Gastrocnemius medialis (tissue), 4 donors: ENCODE data around the gene KRTAP12-3. TPM values are rescaled to one million over a fixed set of nuclear protein-coding genes. Genes with fewer than 3 reads are reported as not detected.
"Not testable (repeated sequence)": the region's sequence is repeated elsewhere in the genome, so short reads cannot be mapped to it uniquely, and the experiment has no call there.

Source experiments
- ATAC-seq, 2 donors: fragments of 150-250 bp; one replicate each; pipeline ENCODE4 v1.9.1; 2016
- DNase-seq, 2 donors: peaks; one replicate each; pipeline ENCODE4 v3.0.0-alpha.2; 2019
- H3K27ac ChIP-seq, 4 donors: fragments of 200-600 bp; sonication (generic); 1 replicate in 1 of 4; 2 replicates in 3 of 4; pipeline ENCODE4 v1.5.1; 2016 to 2018; ENCODE audit warnings: mild to moderate bottlenecking in 2 of 4, moderate library complexity in 1 of 4
- H3K27me3 ChIP-seq, 3 donors: fragments of 200-600 bp; sonication (generic) in 2 of 3; 1 replicate in 1 of 3; 2 replicates in 2 of 3; pipeline versions ENCODE4 v1.5.1 to v1.6.0; 2016 to 2019; ENCODE audit warnings: mild to moderate bottlenecking in 1 of 3, moderate library complexity in 1 of 3
- H3K36me3 ChIP-seq, 2 donors: fragments of 200-600 bp; sonication (generic) in 1 of 2; one replicate each; pipeline ENCODE4 v1.5.1; 2017 to 2018
- H3K4me1 ChIP-seq, 2 donors: fragments of 200-600 bp; sonication (generic) in 1 of 2; one replicate each; pipeline ENCODE4 v1.5.1; 2016 to 2017; ENCODE audit warnings: mild to moderate bottlenecking in 2 of 2
- H3K4me3 ChIP-seq, 4 donors: fragments of 200-600 bp; sonication (generic) in 3 of 4; 1 replicate in 1 of 4; 2 replicates in 3 of 4; pipeline ENCODE4 v1.5.1; 2016 to 2019; ENCODE audit warnings: mild to moderate bottlenecking in 2 of 4
- H3K9me3 ChIP-seq, 3 donors: fragments of 200-600 bp; sonication (generic) in 2 of 3; 1 replicate in 1 of 3; 2 replicates in 2 of 3; pipeline ENCODE4 v1.5.1; 2016 to 2019
- POLR2A ChIP-seq, 2 donors: fragments of 450-650 bp; IDR thresholded peaks; one replicate each; pipeline ENCODE4 v1.6.1; 2017; ENCODE audit warnings: antibody characterized with exemption in 2 of 2, mild to moderate bottlenecking in 2 of 2, moderate library complexity in 2 of 2
- in situ Hi-C, 4 donors: fragments of 200-750 bp; cut with MboI; loops; one replicate each; pipeline versions ENCODE4 v1.15.0 to v1.8.0; 2017; ENCODE audit warnings: low sequenced_read_pairs in 4 of 4
- intact Hi-C: fragments of 100-400 bp; cut with DNase I; formaldehyde crosslinking; loops from one replicate; pipeline ENCODE4 v1.15.1; 2023; ENCODE audit warnings: low total_unique reads
- total RNA-seq, 4 donors: library from RNA; depleted of rRNA; stranded (reverse); fragments of >200 nt; gene quantifications; one replicate each; pipeline versions ENCODE4 v1.1.0 to v1.2.3, GENCODE V29; 2016
- TF ChIP-seq, protein P1 (sequence below), 5 experiments: fragments of 450-650 bp in 3 of 5; fragments of 200-600 bp in 2 of 5; sonication (generic) in 2 of 5; IDR thresholded peaks in 4 of 5; conservative IDR thresholded peaks in 1 of 5; 1 replicate in 4 of 5; 2 replicates in 1 of 5; pipeline ENCODE4 v1.5.1; 2016 to 2019; ENCODE audit warnings: antibody characterized with exemption in 5 of 5, mild to moderate bottlenecking in 3 of 5, moderate library complexity in 3 of 5

The KRTAP12-3 gene
- total RNA-seq, 4 donors from 2014 or later = not detected

DNA sequence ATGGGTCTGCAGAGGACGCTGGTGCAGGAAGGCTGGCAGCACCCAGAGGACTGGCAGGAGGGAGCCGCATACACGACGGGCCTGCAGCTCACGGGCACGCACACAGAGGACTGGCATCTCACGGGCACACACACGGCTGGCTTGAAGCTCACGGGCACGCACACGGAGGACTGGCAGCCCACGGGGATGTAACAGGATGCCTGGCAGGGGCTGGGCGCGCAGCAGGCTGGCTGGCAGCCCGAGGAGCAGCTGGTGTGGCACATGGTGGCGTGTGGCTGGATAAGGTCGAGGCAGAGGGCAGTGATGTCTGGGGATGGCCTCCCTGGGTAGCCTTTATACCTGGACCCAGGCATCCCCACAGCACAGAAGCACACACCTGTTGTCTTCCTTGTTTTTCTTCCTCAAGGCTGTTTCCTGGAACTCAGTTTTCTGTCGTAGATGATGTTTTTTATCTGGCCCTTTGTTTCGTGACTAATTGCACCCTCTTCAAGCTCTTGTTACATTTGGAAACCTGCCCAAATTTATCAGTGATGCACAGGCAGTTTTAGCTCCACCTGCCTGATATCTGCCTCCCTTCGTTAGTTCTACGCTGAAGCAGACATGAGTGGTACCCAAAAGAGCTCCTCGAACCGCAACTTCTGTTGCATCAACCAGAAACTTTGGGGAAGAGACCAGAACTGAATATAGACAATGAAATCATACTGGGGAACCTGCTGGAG is 24.3 kb downstream of the KRTAP12-3 start, which contains the start of gene KRTAP12-1:
Gene KRTAP12-1 (minus strand): TSS at position 303 of the 719 bp plus-strand sequence. CDS start 40 bp downstream, at position 263.
- ATAC-seq = no peak
- Histone ChIP-seq H3K9me3 (no peaks in the 10 kb centered on the region), H3K4me1 (no peaks in the 10 kb centered on the region), H3K27me3 (peaks cover 13 to 15% (median 14%) of the 10 kb centered on the region in 3 donors), H3K36me3 (no peaks in the 10 kb centered on the region), H3K27ac (no peak within 1 kb of the TSS), H3K4me3 (no peak within 1 kb of the TSS)
- in situ Hi-C loops (no loop called here), intact Hi-C loops (no loop called here)
- no peak for DNase-seq
- TF ChIP-seq, protein P1, sequence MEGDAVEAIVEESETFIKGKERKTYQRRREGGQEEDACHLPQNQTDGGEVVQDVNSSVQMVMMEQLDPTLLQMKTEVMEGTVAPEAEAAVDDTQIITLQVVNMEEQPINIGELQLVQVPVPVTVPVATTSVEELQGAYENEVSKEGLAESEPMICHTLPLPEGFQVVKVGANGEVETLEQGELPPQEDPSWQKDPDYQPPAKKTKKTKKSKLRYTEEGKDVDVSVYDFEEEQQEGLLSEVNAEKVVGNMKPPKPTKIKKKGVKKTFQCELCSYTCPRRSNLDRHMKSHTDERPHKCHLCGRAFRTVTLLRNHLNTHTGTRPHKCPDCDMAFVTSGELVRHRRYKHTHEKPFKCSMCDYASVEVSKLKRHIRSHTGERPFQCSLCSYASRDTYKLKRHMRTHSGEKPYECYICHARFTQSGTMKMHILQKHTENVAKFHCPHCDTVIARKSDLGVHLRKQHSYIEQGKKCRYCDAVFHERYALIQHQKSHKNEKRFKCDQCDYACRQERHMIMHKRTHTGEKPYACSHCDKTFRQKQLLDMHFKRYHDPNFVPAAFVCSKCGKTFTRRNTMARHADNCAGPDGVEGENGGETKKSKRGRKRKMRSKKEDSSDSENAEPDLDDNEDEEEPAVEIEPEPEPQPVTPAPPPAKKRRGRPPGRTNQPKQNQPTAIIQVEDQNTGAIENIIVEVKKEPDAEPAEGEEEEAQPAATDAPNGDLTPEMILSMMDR (IDR thresholded peaks at IDR 0.05 in 4 of 5, conservative IDR thresholded peaks at IDR 0.05 in 1 of 5) = no peak
- no peak for TF ChIP-seq POLR2A (IDR thresholded peaks at IDR 0.05)

DNA sequence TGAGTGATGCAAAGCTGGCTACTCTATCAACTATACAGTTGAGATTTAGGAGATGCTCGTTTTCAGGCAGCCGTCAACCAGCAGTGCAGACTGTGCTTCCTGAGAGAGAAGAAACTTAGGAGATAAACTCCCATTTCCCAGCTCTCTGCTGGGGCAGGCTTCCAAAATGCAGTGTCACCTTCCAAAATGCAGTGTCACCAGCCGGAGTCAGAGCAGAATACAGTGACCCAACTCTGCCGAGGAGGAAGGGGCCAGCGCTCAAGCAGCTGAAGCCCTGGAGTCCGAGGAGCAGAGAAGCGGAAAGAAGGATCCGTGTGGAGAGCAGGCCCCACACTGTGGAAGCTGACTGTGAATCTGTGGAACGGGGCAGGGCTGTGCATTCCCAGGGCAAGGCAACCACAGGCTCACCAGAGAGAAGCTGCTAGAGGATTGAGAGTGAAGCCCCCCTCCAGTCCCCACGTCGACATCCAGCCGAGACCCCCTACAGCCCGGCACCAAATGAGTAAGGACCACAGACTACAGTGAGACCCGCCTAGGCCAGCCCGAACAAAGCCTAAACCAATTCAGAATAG is 24.9 kb downstream of the KRTAP12-3 start:
- Histone ChIP-seq H3K27me3 (peaks cover 19 to 20% (median 19%) of the 10 kb centered on the region in 3 donors), H3K4me3 (no peak overlapping the region), H3K4me1 (no peaks in the 10 kb centered on the region), H3K36me3 (no peaks in the 10 kb centered on the region), H3K9me3 (no peaks in the 10 kb centered on the region), H3K27ac (no peak overlapping the region)
- no peak for DNase-seq
- no peak for TF ChIP-seq POLR2A (IDR thresholded peaks at IDR 0.05)
- in situ Hi-C loops = no loop called here
- intact Hi-C loops = no loop called here
- no peak for ATAC-seq

GRCh38 chr21:44684077-44684476 is 26.3 kb downstream of the KRTAP12-3 start:
- H3K4me3 ChIP-seq = no peak overlapping the region
- H3K27me3 ChIP-seq = peaks cover 20 to 26% (median 21%) of the 10 kb centered on the region in 3 donors
- H3K27ac ChIP-seq = no peak overlapping the region
- TF ChIP-seq, protein P1 (IDR thresholded peaks at IDR 0.05 in 4 of 5, conservative IDR thresholded peaks at IDR 0.05 in 1 of 5) = no peak
- no peak for TF ChIP-seq POLR2A (IDR thresholded peaks at IDR 0.05)
- H3K36me3 ChIP-seq = no peaks in the 10 kb centered on the region
- DNase-seq (no peak), ATAC-seq (no peak)
- no peaks in the 10 kb centered on the region for H3K9me3 ChIP-seq
- H3K4me1 ChIP-seq = no peaks in the 10 kb centered on the region
- in situ Hi-C loops (no loop called here), intact Hi-C loops (no loop called here)

DNA sequence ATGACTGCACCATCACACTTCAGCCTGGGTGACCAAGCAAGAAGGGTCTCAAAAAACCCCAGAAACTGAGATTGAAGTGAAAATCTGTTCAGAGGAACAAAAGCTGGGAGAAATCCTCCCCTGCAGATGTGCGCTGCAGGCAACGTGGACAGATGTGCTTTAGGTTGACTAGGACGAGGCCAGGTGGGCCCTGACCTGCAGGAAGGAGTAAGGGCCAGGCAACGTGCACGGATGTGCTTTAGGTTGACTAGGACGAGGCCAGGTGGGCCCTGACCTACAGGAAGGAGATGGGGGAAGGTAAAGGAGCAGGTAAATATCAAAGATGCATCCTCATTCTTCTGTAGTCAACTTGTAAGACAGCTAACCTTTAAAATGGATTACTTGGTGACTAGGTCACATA is 26.8 kb downstream of the KRTAP12-3 start:
- Histone ChIP-seq H3K4me3 (no peak overlapping the region), H3K4me1 (no peaks in the 10 kb centered on the region), H3K9me3 (no peaks in the 10 kb centered on the region), H3K27ac (no peak overlapping the region), H3K27me3 (peaks cover 20 to 26% (median 21%) of the 10 kb centered on the region in 3 donors), H3K36me3 (no peaks in the 10 kb centered on the region)
- intact Hi-C loops = no loop called here
- in situ Hi-C loops = no loop called here
- no peak for TF ChIP-seq POLR2A (IDR thresholded peaks at IDR 0.05)
- TF ChIP-seq, protein P1 (IDR thresholded peaks at IDR 0.05 in 4 of 5, conservative IDR thresholded peaks at IDR 0.05 in 1 of 5) = no peak
- DNase-seq (no peak), ATAC-seq (no peak)

DNA sequence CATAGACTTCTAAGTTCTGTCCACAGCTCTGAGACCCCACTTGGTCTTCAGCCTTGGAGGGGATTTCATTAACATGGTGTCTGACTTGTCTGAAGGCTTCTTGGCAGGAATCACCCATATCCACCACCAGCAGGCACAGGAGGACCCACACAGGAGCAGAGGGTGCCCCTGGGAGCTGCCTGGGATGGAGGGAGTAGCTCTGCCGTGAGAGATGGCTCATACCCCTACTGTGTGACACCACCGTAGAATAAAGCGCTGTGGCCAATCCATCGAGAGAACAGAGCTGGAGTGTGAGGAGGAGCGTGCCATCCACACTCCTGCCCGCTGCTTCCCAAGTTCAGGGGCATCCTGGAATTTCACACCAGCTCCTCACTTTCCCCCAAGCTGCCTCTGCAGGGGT is 27.3 kb downstream of the KRTAP12-3 start:
- peaks cover 16 to 26% (median 20%) of the 10 kb centered on the region in 3 donors for H3K27me3 ChIP-seq
- H3K4me3 ChIP-seq, ATAC-seq, H3K36me3 ChIP-seq, DNase-seq, in situ Hi-C loops, intact Hi-C loops, H3K4me1 ChIP-seq, H3K27ac ChIP-seq, H3K9me3 ChIP-seq: not testable (repeated sequence)
